Esophagus muscularis mucosa (tissue), 3 donors: ENCODE measurements around the gene ABCC1.

Experiments
- POLR2AphosphoS5 ChIP-seq, 2 donors: sonication (generic); formaldehyde crosslinking; IDR thresholded peaks; one replicate each; pipeline ENCODE4 v1.6.1; 2017; ENCODE audit warnings: antibody characterized with exemption in 2 of 2
- TF ChIP-seq, protein P1 (sequence below), 3 experiments: fragments of 200-600 bp in 2 of 3; fragments of 450-650 bp in 1 of 3; sonication (generic) in 2 of 3; IDR thresholded peaks; one replicate each; pipeline ENCODE4 v1.5.1; 2017 to 2019; ENCODE audit warnings: antibody characterized with exemption in 3 of 3, mild to moderate bottlenecking in 2 of 3, moderate library complexity in 1 of 3

- TF ChIP-seq POLR2AphosphoS5 (IDR thresholded peaks at IDR 0.05) = no peak
- TF ChIP-seq, protein P1, sequence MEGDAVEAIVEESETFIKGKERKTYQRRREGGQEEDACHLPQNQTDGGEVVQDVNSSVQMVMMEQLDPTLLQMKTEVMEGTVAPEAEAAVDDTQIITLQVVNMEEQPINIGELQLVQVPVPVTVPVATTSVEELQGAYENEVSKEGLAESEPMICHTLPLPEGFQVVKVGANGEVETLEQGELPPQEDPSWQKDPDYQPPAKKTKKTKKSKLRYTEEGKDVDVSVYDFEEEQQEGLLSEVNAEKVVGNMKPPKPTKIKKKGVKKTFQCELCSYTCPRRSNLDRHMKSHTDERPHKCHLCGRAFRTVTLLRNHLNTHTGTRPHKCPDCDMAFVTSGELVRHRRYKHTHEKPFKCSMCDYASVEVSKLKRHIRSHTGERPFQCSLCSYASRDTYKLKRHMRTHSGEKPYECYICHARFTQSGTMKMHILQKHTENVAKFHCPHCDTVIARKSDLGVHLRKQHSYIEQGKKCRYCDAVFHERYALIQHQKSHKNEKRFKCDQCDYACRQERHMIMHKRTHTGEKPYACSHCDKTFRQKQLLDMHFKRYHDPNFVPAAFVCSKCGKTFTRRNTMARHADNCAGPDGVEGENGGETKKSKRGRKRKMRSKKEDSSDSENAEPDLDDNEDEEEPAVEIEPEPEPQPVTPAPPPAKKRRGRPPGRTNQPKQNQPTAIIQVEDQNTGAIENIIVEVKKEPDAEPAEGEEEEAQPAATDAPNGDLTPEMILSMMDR (IDR thresholded peaks at IDR 0.05) = no peak
These were observed 235.2 kb downstream of the ABCC1 start for GRCh38 chr16:16184594-16184993.
